OCI-LY7 (cell line): ENCODE results near the gene MAPRE3. TPM values are rescaled to one million over a fixed set of nuclear protein-coding genes. Genes with fewer than 3 reads are reported as not detected.

Experiments used
- BruUV-seq: library from RNA; stranded (reverse); fragments of 400-500 nt; replicated peaks from 2 replicates; lab custom pipeline; 2021; lab: Mats Ljungman, UMichigan
- CTCF ChIA-PET: fragments of 300-600 bp; sonication (Branson Sonifier 250); formaldehyde crosslinking; loops from one replicate; lab custom pipeline; 2022; ENCODE audit warnings: antibody characterized with exemption; ENCODE audit not compliant: unreplicated experiment; lab: Charles Lee
- POLR2A ChIA-PET: fragments of 300-600 bp; sonication (Branson Sonifier 250); formaldehyde crosslinking; loops from one replicate; lab custom pipeline; 2022; ENCODE audit warnings: antibody characterized with exemption; lab: Charles Lee
- DNase-seq: peaks from one replicate; pipeline ENCODE4 v3.0.0-alpha.2; 2015; ENCODE audit warnings: low spot score
- H2AFZ ChIP-seq: fragments of 200-600 bp; sonication (generic), shearing (Covaris generic); 2 replicates; pipeline ENCODE4 v1.6.1; 2014; ENCODE audit warnings: mild to moderate bottlenecking, antibody characterized with exemption, low read length, moderate library complexity
- H3K27ac ChIP-seq: fragments of 200-600 bp; sonication (generic); 2 replicates; pipeline ENCODE4 v1.5.1; 2014; ENCODE audit warnings: mixed run types, low read depth, mild to moderate bottlenecking, moderate library complexity, low read length, inconsistent platforms; ENCODE audit not compliant: poor library complexity, severe bottlenecking
- H3K36me3 ChIP-seq: fragments of 200-600 bp; sonication (generic); 2 replicates; pipeline ENCODE4 v1.6.1; 2014; ENCODE audit warnings: mild to moderate bottlenecking, antibody characterized with exemption, low read length, moderate library complexity, mixed read lengths; ENCODE audit not compliant: insufficient read depth
- H3K4me1 ChIP-seq: fragments of 200-600 bp; sonication (generic); 2 replicates; pipeline ENCODE4 v1.5.1; 2014; ENCODE audit warnings: mild to moderate bottlenecking, low read length; ENCODE audit not compliant: insufficient read depth, poor library complexity, severe bottlenecking
- H3K4me2 ChIP-seq: fragments of 200-600 bp; sonication (generic); 2 replicates; pipeline ENCODE4 v1.6.1; 2014; ENCODE audit warnings: mild to moderate bottlenecking, low read length
- H3K4me3 ChIP-seq: fragments of 200-600 bp; sonication (generic); 2 replicates; pipeline ENCODE4 v1.5.1; 2014; ENCODE audit warnings: mild to moderate bottlenecking, low read depth, low read length; ENCODE audit not compliant: poor library complexity, severe bottlenecking
- H3K79me2 ChIP-seq: fragments of 200-600 bp; sonication (generic); 2 replicates; pipeline ENCODE4 v1.6.1; 2016; ENCODE audit warnings: low read depth, mild to moderate bottlenecking, low read length, moderate library complexity, mixed read lengths; ENCODE audit not compliant: insufficient read depth
- H3K9me2 ChIP-seq: fragments of 200-600 bp; sonication (generic); 2 replicates; pipeline ENCODE4 v1.6.1; 2016; ENCODE audit warnings: mild to moderate bottlenecking, low read length, mixed read lengths; ENCODE audit not compliant: insufficient read depth
- H3K9me3 ChIP-seq: fragments of 200-600 bp; sonication (generic); 2 replicates; pipeline ENCODE4 v1.6.1; 2014; ENCODE audit warnings: mild to moderate bottlenecking, mixed run types, low read length, mixed read lengths
- H4K20me1 ChIP-seq: fragments of 200-600 bp; sonication (generic); 2 replicates; pipeline ENCODE4 v1.6.1; 2014; ENCODE audit warnings: mild to moderate bottlenecking, antibody characterized with exemption, low read length, moderate library complexity, mixed read lengths; ENCODE audit not compliant: insufficient read depth
- CTCF ChIP-seq: fragments of 200-600 bp; sonication (generic); conservative IDR thresholded peaks from 2 replicates; pipeline ENCODE4 v1.5.1; 2014; ENCODE audit warnings: mild to moderate bottlenecking, antibody characterized with exemption, low read length, moderate library complexity, mixed read lengths
- EZH2phosphoT487 ChIP-seq: fragments of 200-600 bp; sonication (generic); IDR thresholded peaks from 2 replicates; pipeline ENCODE4 v1.6.1; 2018; ENCODE audit warnings: low read depth, borderline replicate concordance, mild to moderate bottlenecking, mixed run types, antibody characterized with exemption, low read length, moderate library complexity, mixed read lengths
- intact Hi-C: fragments of 100-400 bp; cut with micrococcal nuclease; formaldehyde crosslinking; loops from one replicate; pipeline ENCODE4 v1.10.0; 2022; ENCODE audit not compliant: unreplicated experiment
- total RNA-seq, 2 experiments: library from RNA; depleted of rRNA in 1 of 2; stranded (reverse); fragments of >200 nt in 1 of 2; shearing (Covaris generic) in 1 of 2; gene quantifications; 2 replicates each; pipeline ENCODE4 v1.2.3, GENCODE V29; 2014 to 2022

MAPRE3 gene
- total RNA-seq, 2 experiments from 2014 or later: not detected

DNA sequence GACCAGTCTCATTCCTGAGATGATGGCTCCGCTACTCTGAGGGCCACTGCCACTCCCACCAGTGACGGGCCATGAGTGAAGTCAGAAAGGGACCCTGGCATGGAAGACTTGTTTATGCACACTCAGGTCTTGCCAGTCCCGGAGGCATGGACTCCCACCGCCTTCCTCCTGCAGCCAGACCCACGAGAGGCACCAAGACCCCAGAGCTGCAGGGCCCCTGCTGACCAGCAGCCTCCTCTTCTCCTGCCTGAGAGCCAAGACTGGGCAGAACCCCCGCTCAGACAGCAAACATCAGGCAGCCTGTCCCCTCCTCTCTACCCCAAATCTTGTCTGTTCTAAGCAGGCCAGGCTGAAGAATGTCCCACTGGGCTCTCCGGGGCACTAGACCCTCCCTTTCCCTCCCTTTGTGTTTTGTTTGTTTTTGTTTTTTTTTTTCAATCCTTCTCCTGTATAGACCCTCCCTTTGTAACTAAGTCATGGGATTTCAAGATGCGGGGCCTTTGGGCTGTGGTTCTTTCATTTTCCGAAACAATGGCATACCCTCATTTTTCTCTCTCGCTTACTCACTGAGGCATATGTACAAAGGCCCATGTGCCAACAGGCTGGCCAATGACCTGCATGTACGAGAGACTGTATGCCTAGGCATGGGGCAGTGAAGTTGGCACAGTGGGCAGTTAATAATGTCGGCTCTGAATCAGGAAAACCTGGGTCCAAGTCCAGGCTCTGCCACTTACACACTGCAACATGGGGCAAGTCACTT, 24.3 kb upstream of the MAPRE3 start:
- Histone ChIP-seq H4K20me1 (no peaks in the 10 kb centered on the region), H3K9me3 (no peaks in the 10 kb centered on the region), H3K36me3 (no peaks in the 10 kb centered on the region), H3K9me2 (no peaks in the 10 kb centered on the region), H3K79me2 (no peaks in the 10 kb centered on the region), H2AFZ (no peak overlapping the region), H3K4me2 (no peak overlapping the region), H3K4me1 (no peaks in the 10 kb centered on the region), H3K27ac (no peak overlapping the region), H3K4me3 (no peak overlapping the region)
- ChIA-PET CTCF (no interaction called here), POLR2A (no interaction called here)
- BruUV-seq: no TSS peak
- no peak for DNase-seq
- TF ChIP-seq CTCF: no peak
- no peak for TF ChIP-seq EZH2phosphoT487
- intact Hi-C loops: no loop called here

DNA sequence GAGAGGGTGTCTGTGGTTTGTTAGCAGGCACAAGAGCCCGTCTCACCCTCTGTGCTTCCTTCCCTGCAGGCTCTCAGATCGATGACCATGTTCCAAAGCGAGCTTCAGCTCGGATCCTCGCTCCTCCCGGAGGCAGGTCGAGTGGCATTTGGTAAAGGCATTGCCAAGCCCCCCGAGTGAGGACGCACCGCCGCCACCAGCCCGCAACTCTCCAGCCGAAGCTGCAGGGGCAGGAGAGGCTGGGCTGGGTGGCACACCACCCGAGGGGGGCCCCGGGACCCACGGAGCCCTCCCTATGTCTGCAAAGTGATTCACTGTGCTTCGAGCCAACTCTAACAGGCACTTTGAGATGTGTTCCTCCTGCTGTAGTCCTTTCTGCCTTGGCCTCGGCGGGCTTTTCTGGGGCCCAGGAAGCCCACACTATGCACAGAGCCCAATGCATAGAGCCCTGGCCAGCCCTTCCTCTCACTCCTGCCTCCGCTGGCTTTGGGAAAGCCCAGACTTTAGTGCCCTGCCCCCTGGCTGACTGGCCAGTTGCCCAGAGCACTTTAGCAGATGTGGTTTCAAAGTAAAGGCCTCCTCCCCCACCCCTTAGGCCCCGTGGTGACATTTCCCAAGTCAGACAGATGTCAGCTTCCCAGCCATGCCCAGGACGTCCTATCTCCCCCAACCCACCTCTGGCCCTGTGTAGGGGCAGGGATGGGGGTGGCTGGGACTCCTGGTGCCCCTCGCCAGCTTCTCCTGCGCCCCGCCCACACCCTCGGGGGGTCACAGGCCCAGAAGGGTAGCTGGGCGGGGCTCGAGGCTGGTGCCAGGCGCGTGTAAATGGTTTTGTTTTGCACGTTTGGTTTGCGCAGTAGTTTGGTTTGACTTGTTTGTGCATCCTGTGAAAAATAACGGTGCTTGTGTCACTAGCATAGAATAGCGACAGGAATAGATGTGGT, 23.3 kb upstream of the MAPRE3 start:
- H3K4me2 ChIP-seq: no peak overlapping the region
- no peak for TF ChIP-seq CTCF
- no peak for TF ChIP-seq EZH2phosphoT487
- no peak overlapping the region for H2AFZ ChIP-seq
- no TSS peak for BruUV-seq
- no peaks in the 10 kb centered on the region for H3K36me3 ChIP-seq
- H3K4me3 ChIP-seq: no peak overlapping the region
- no peaks in the 10 kb centered on the region for H3K9me3 ChIP-seq
- H3K9me2 ChIP-seq: no peaks in the 10 kb centered on the region
- H3K4me1 ChIP-seq: no peaks in the 10 kb centered on the region
- H3K79me2 ChIP-seq: no peaks in the 10 kb centered on the region
- intact Hi-C loops: no loop called here
- no peaks in the 10 kb centered on the region for H4K20me1 ChIP-seq
- DNase-seq: no peak
- no peak overlapping the region for H3K27ac ChIP-seq
- ChIA-PET CTCF (no interaction called here), POLR2A (interaction anchor here (0.6 kb wide), 1 partner anchor 31 kb away, joined by 3 read pairs; no protein-coding TSS in a partner anchor)
